PC-3 (cell line): ENCODE measurements around the gene PRDM2. TPM values are rescaled to one million over a fixed set of nuclear protein-coding genes. Genes with fewer than 3 reads are reported as not detected.

Experiments
- ATAC-seq: fragments of 200-7000 bp; cut with Tn5 transposase; 2 replicates; pipeline ENCODE4 v1.9.1; 2020; ENCODE audit warnings: mild to moderate bottlenecking, moderate library complexity
- BruUV-seq: library from RNA; stranded (reverse); fragments of 400-500 nt; replicated peaks from 2 replicates; lab custom pipeline; 2021; lab: Mats Ljungman, UMichigan
- CTCF ChIA-PET: fragments of 300-600 bp; sonication (Branson Sonifier 250); formaldehyde crosslinking; loops from one replicate; lab custom pipeline; 2022; ENCODE audit warnings: antibody characterized with exemption; lab: Charles Lee
- POLR2A ChIA-PET: fragments of 300-600 bp; sonication (Branson Sonifier 250); formaldehyde crosslinking; loops from one replicate; lab custom pipeline; 2022; ENCODE audit warnings: antibody characterized with exemption; ENCODE audit not compliant: unreplicated experiment; lab: Charles Lee
- DNase-seq: peaks from one replicate; pipeline ENCODE4 v3.0.0-alpha.2; 2015
- H2AFZ ChIP-seq: fragments of 300-600 bp; sonication (generic); 2 replicates; pipeline ENCODE4 v1.6.0; 2016; ENCODE audit warnings: antibody characterized with exemption, low read length
- H3F3A ChIP-seq: fragments of 300-600 bp; sonication (generic); one replicate; pipeline ENCODE4 v1.6.0; 2017; ENCODE audit warnings: antibody characterized with exemption, low read length, control low read depth, mild to moderate bottlenecking; ENCODE audit not compliant: unreplicated experiment
- H3K27ac ChIP-seq: fragments of 300-600 bp; sonication (generic); 2 replicates; pipeline ENCODE4 v1.5.1; 2016; ENCODE audit warnings: mild to moderate bottlenecking, low read length
- H3K27me3 ChIP-seq: fragments of 300-600 bp; sonication (generic); 2 replicates; pipeline ENCODE4 v1.6.1; 2016; ENCODE audit warnings: low read length, mixed read lengths
- H3K36me3 ChIP-seq: fragments of 300-600 bp; sonication (generic); 2 replicates; pipeline ENCODE4 v1.6.1; 2016; ENCODE audit warnings: low read depth, mixed run types, low read length, mixed read lengths
- H3K4me1 ChIP-seq: fragments of 300-600 bp; sonication (generic); 2 replicates; pipeline ENCODE4 v1.5.1; 2016; ENCODE audit warnings: low read length; ENCODE audit not compliant: insufficient read depth
- H3K4me2 ChIP-seq: fragments of 300-600 bp; sonication (generic); 2 replicates; pipeline ENCODE4 v1.6.0; 2016; ENCODE audit warnings: low read length
- H3K4me3 ChIP-seq: fragments of 300-600 bp; sonication (generic); 2 replicates; pipeline ENCODE4 v1.5.1; 2016; ENCODE audit warnings: mild to moderate bottlenecking, low read length, mixed read lengths
- H3K79me2 ChIP-seq: fragments of 300-600 bp; sonication (generic); 2 replicates; pipeline ENCODE4 v1.6.1; 2017; ENCODE audit warnings: low read length, mixed read lengths
- H3K9ac ChIP-seq: fragments of 300-600 bp; sonication (generic); 2 replicates; pipeline ENCODE4 v1.6.0; 2016; ENCODE audit warnings: mild to moderate bottlenecking, low read length
- H3K9me2 ChIP-seq: fragments of 300-600 bp; sonication (generic); replicated peaks from 2 replicates; pipeline ENCODE4 v1.6.1; 2016; ENCODE audit warnings: mixed run types, low read length, mixed read lengths
- H3K9me3 ChIP-seq: fragments of 300-600 bp; sonication (generic); 2 replicates; pipeline ENCODE4 v1.6.1; 2016; ENCODE audit warnings: low read length, mixed read lengths
- H4K20me1 ChIP-seq: fragments of 300-600 bp; sonication (generic); 2 replicates; pipeline ENCODE4 v1.6.1; 2016; ENCODE audit warnings: low read length, mixed read lengths
- EZH2 ChIP-seq: fragments of 300-600 bp; sonication (generic); IDR thresholded peaks from one replicate; pipeline ENCODE4 v1.6.1; 2017; ENCODE audit warnings: antibody characterized with exemption, mild to moderate bottlenecking, low read length; ENCODE audit not compliant: unreplicated experiment
- EZH2phosphoT487 ChIP-seq: fragments of 300-600 bp; sonication (generic); IDR thresholded peaks from 2 replicates; pipeline ENCODE4 v1.6.1; 2018; ENCODE audit warnings: mild to moderate bottlenecking, antibody characterized with exemption, low read length, borderline replicate concordance
- intact Hi-C: fragments of 100-400 bp; cut with micrococcal nuclease; formaldehyde crosslinking; loops from 2 replicates; pipeline ENCODE4 v1.9.0; 2023
- total RNA-seq: library from RNA; depleted of rRNA; stranded (reverse); fragments of >200 nt; gene quantifications from 2 replicates; pipeline ENCODE4 v1.2.3, GENCODE V29; 2014
- TF ChIP-seq, protein P1 (sequence below): fragments of 300-600 bp; sonication (generic); conservative IDR thresholded peaks from 2 replicates; pipeline ENCODE4 v1.5.1; 2017; ENCODE audit warnings: antibody characterized with exemption, low read depth, mild to moderate bottlenecking, low read length

The PRDM2 gene
- total RNA-seq, 1 experiment from 2014 or later, result 9.4 TPM

DNA sequence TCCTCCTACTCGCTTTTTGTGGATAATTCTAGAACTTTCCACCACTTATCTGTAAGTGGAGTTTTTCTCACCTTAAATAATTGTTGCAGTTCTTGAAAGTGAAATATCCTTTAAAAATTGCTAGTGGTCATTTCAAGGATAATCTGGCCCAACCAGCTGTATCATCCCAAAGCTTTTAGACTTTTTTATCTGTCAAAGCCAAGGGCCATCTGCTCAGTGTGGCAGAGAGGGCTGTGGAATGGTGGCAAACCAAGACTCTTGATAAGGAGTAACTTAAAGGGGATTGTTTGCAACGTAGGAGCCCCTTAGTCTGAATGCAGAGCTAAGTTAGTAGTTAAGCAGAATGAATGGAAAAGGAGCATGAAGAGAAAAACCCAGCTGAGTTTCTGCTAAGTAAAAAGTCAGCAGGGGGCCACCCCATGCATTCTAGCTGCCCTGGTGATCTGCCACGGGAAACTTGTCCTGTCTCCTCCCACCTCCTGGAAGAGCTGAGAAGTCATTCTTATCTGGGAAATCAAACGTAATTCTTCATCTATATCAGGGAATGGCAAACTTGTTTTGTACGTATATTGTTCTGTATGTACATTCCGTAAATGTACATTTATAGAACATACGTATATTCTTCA is 169.3 kb downstream of the PRDM2 start:
- no peaks in the 10 kb centered on the region for H3K4me1 ChIP-seq
- H3K79me2 ChIP-seq, result no peaks in the 10 kb centered on the region
- no peak overlapping the region for H3K4me3 ChIP-seq
- no peaks in the 10 kb centered on the region for H3K36me3 ChIP-seq
- H2AFZ ChIP-seq, result no peak overlapping the region
- ChIA-PET POLR2A (no interaction called here), CTCF (no interaction called here)
- H4K20me1 ChIP-seq, result no peaks in the 10 kb centered on the region
- intact Hi-C loops, result no loop called here
- no peak for ATAC-seq
- H3K9me3 ChIP-seq, result no peaks in the 10 kb centered on the region
- H3K9ac ChIP-seq, result no peak overlapping the region
- H3K4me2 ChIP-seq, result no peak overlapping the region
- DNase-seq, result no peak
- H3K9me2 ChIP-seq, result no peaks in the 10 kb centered on the region
- TF ChIP-seq EZH2 (no peak), EZH2phosphoT487 (no peak)
- TF ChIP-seq, protein P1, sequence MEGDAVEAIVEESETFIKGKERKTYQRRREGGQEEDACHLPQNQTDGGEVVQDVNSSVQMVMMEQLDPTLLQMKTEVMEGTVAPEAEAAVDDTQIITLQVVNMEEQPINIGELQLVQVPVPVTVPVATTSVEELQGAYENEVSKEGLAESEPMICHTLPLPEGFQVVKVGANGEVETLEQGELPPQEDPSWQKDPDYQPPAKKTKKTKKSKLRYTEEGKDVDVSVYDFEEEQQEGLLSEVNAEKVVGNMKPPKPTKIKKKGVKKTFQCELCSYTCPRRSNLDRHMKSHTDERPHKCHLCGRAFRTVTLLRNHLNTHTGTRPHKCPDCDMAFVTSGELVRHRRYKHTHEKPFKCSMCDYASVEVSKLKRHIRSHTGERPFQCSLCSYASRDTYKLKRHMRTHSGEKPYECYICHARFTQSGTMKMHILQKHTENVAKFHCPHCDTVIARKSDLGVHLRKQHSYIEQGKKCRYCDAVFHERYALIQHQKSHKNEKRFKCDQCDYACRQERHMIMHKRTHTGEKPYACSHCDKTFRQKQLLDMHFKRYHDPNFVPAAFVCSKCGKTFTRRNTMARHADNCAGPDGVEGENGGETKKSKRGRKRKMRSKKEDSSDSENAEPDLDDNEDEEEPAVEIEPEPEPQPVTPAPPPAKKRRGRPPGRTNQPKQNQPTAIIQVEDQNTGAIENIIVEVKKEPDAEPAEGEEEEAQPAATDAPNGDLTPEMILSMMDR, result no peak
- BruUV-seq, result no TSS peak
- no peaks in the 10 kb centered on the region for H3F3A ChIP-seq
- H3K27ac ChIP-seq, result no peak overlapping the region
- peaks cover 51% of the 10 kb centered on the region for H3K27me3 ChIP-seq

DNA sequence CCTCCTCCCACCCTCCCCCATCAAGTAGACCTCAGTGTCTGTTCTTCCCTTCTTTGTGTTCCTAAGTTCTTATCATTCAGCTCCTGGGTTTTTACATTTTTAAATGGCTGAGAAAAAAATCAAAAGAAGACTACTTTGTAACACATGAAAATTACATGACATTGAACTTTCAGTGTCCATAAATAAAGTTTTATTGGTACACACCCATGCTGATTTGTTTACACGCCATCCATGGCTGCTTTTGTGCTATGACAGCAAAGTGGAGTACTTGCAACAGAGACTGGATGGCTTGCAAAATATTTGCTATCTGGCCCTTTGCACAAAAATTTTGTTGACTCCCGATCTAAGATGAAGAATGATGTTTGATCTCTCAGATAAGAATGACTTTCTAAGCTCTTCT is 171.4 kb downstream of the PRDM2 start:
- CTCF ChIA-PET, result no interaction called here

DNA sequence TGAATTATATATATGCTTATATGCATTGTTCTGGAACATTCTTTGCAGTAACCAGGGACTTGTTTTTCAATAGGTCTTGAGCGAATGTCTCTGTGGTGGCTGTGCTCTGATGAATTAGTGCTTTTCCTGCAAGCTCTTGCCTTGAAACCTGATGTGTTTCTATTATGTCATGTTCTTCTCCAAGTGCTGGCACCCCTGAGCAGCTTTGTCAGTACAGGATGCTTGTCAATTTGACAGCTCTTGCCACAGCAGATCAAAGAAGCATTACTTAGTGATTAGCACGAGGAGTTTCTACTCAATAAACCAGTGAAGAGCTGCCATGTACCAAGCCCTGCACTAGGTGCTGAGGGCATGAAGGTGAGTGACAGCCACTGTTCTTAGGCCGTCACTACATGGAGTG is 171.9 kb downstream of the PRDM2 start:
- intact Hi-C loops, result no loop called here
- H4K20me1 ChIP-seq, result no peaks in the 10 kb centered on the region
- no peaks in the 10 kb centered on the region for H3K4me1 ChIP-seq
- ATAC-seq (no peak), DNase-seq (no peak)
- H3K9ac ChIP-seq, result no peak overlapping the region
- H3K36me3 ChIP-seq, result no peaks in the 10 kb centered on the region
- ChIA-PET POLR2A (no interaction called here), CTCF (no interaction called here)
- no peaks in the 10 kb centered on the region for H3F3A ChIP-seq
- no TSS peak for BruUV-seq
- TF ChIP-seq, protein P1, result no peak
- TF ChIP-seq EZH2phosphoT487 (no peak), EZH2 (no peak)
- no peaks in the 10 kb centered on the region for H3K9me2 ChIP-seq
- no peak overlapping the region for H3K4me3 ChIP-seq
- no peaks in the 10 kb centered on the region for H3K9me3 ChIP-seq
- no peaks in the 10 kb centered on the region for H3K79me2 ChIP-seq
- no peak overlapping the region for H3K4me2 ChIP-seq
- peaks cover 47% of the 10 kb centered on the region for H3K27me3 ChIP-seq
- H3K27ac ChIP-seq, result no peak overlapping the region
- H2AFZ ChIP-seq, result no peak overlapping the region

More for the DNA sequence above, 171.4 kb downstream of the PRDM2 start:
- Histone ChIP-seq H3K9ac (no peak overlapping the region), H3F3A (no peaks in the 10 kb centered on the region), H3K4me2 (no peak overlapping the region), H3K36me3 (no peaks in the 10 kb centered on the region), H3K4me3 (no peak overlapping the region), H3K79me2 (no peaks in the 10 kb centered on the region), H3K27me3 (peaks cover 51% of the 10 kb centered on the region), H4K20me1 (no peaks in the 10 kb centered on the region), H3K27ac (no peak overlapping the region), H2AFZ (no peak overlapping the region), H3K4me1 (no peaks in the 10 kb centered on the region), H3K9me3 (no peaks in the 10 kb centered on the region), H3K9me2 (no peaks in the 10 kb centered on the region)
- no TSS peak for BruUV-seq
- ATAC-seq, result no peak
- DNase-seq, result no peak
- intact Hi-C loops, result no loop called here
- TF ChIP-seq EZH2, result no peak
- TF ChIP-seq, protein P1, result no peak
- no peak for TF ChIP-seq EZH2phosphoT487
- POLR2A ChIA-PET, result no interaction called here
